Choroid plexus epithelial cell (primary cell): Measurements from ENCODE around the gene BAX.

Experiments used
- DNase-seq: peaks from one replicate; pipeline ENCODE4 v3.0.0-alpha.2; 2010; ENCODE audit warnings: low read depth
- H3K4me3 ChIP-seq: 2 replicates; pipeline ENCODE4 v1.5.1; 2011; ENCODE audit warnings: low read depth, mild to moderate bottlenecking, control low read depth, low read length, moderate library complexity
- CTCF ChIP-seq: conservative IDR thresholded peaks from 2 replicates; pipeline ENCODE4 v1.5.1; 2011; ENCODE audit warnings: low read depth, mild to moderate bottlenecking, control low read depth, inconsistent platforms, low read length, moderate library complexity

The BAX gene

GRCh38 chr19:48966541-48967345, 12.1 kb downstream of the BAX start:
- H3K4me3 ChIP-seq, result peak overlapping the region; percentile 78
- DNase-seq, result peak; percentile 23
- no peak for TF ChIP-seq CTCF

- H3K4me3 ChIP-seq, result peak overlapping the region; percentile 78
- peak; percentile 68 for DNase-seq
- no peak for TF ChIP-seq CTCF
Measured at GRCh38 chr19:48967346-48968178, 12.9 kb downstream of the BAX start.

GRCh38 chr19:48968179-48968661, 13.5 kb downstream of the BAX start:
- peak; percentile 53 for DNase-seq
- TF ChIP-seq CTCF, result no peak
- no peak overlapping the region for H3K4me3 ChIP-seq

GRCh38 chr19:48968813-48969218, 14.1 kb downstream of the BAX start:
- no peak for TF ChIP-seq CTCF
- H3K4me3 ChIP-seq, result no peak overlapping the region
- no peak for DNase-seq

GRCh38 chr19:48969276-48970138, 14.8 kb downstream of the BAX start:
- no peak overlapping the region for H3K4me3 ChIP-seq
- TF ChIP-seq CTCF, result no peak
- peak; percentile 58 for DNase-seq

- TF ChIP-seq CTCF, result no peak
- no peak overlapping the region for H3K4me3 ChIP-seq
- no peak for DNase-seq
Measured at GRCh38 chr19:48970139-48970766, 15.6 kb downstream of the BAX start.
